Breast epithelium (tissue), 4 donors: Measurements from ENCODE around the gene PLEKHM1. TPM values are rescaled to one million over a fixed set of nuclear protein-coding genes. Genes with fewer than 3 reads are reported as not detected.

Experiments
- DNase-seq, 2 donors: peaks; one replicate each; pipeline ENCODE4 v3.0.0-alpha.2; 2019; ENCODE audit warnings: low spot score in 2 of 2
- H3K27ac ChIP-seq, 2 donors: fragments of 200-600 bp; sonication (generic) in 1 of 2; one replicate each; pipeline ENCODE4 v1.5.1; 2016 to 2019; ENCODE audit warnings: mild to moderate bottlenecking in 1 of 2
- H3K27me3 ChIP-seq, 2 donors: fragments of 200-600 bp; sonication (generic) in 1 of 2; one replicate each; pipeline versions ENCODE4 v1.5.1 to v1.6.0; 2017 to 2019; ENCODE audit warnings: control low read depth in 1 of 2, mild to moderate bottlenecking in 1 of 2
- H3K36me3 ChIP-seq: fragments of 200-600 bp; one replicate; pipeline ENCODE4 v1.5.1; 2019
- H3K4me1 ChIP-seq, 2 donors: fragments of 200-600 bp; sonication (generic); one replicate each; pipeline ENCODE4 v1.5.1; 2016 to 2019; ENCODE audit warnings: control low read depth in 1 of 2
- H3K4me3 ChIP-seq, 3 donors: fragments of 200-600 bp; sonication (generic); 1 replicate in 2 of 3; 2 replicates in 1 of 3; pipeline ENCODE4 v1.5.1; 2016 to 2019; ENCODE audit warnings: mild to moderate bottlenecking in 3 of 3, moderate library complexity in 2 of 3
- H3K9me3 ChIP-seq, 2 donors: fragments of 200-600 bp; sonication (generic) in 1 of 2; one replicate each; pipeline ENCODE4 v1.5.1; 2016 to 2019; ENCODE audit warnings: control low read depth in 1 of 2
- CTCF ChIP-seq, 3 donors: fragments of 450-650 bp; IDR thresholded peaks; one replicate each; pipeline ENCODE4 v1.5.1; 2016 to 2017; ENCODE audit warnings: antibody characterized with exemption in 3 of 3, mild to moderate bottlenecking in 3 of 3, moderate library complexity in 3 of 3
- POLR2A ChIP-seq: fragments of 450-650 bp; IDR thresholded peaks from one replicate; pipeline ENCODE4 v1.6.1; 2016; ENCODE audit warnings: antibody characterized with exemption, mild to moderate bottlenecking, moderate library complexity
- POLR2AphosphoS5 ChIP-seq, 3 donors: sonication (generic); formaldehyde crosslinking; IDR thresholded peaks; one replicate each; pipeline ENCODE4 v1.6.1; 2017; ENCODE audit warnings: antibody characterized with exemption in 3 of 3
- intact Hi-C: fragments of 100-400 bp; cut with DNase I; formaldehyde crosslinking; loops from one replicate; pipeline ENCODE4 v1.15.1; 2023; ENCODE audit warnings: low total_unique reads
- total RNA-seq, 3 donors: library from RNA; depleted of rRNA; stranded (reverse); fragments of >200 nt; gene quantifications; one replicate each; pipeline ENCODE4 v1.1.0, GENCODE V29; 2016

The PLEKHM1 gene
- total RNA-seq, 3 donors from 2014 or later = 31.5 to 49.0 (median 36.9) TPM

DNA sequence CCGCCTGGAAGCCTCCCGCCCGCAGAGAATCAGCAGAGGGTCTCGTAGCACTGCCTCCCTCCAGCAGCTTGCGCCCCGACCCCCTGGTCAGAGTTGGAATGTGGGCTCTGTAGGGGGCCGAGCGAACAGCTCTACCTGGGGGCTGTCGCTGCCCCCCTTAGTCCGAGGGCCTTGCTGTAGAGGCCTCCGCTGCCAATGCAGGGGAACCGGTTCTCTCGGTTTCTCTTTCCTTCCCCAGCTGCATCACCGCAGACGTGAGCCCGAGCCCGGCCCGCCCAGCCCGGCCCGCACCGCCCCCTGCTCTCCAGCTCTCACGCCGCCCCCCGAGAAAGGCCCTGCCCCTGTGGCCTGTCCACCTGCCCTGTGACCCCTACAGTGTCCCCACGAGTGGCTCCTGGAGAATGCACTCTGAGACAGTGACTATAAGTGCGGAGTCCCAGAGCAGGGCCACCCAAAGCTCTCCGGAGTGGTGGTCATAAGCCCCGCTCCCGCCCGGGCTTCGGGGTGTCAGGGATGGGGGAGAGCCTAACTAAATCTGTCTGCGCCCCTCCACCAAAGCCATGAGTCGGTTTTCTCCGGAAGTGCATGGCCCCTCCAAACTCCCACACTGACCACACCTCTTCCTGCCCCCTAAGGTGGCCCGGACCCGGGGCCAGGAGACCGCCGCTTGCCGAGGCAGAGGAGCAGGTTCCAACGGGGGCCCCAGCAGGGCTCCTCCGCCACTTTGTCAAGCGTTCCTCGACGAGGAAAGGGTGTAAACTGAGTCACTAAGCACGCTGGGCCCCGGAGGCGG, 59.6 kb downstream of the PLEKHM1 start:
- Histone ChIP-seq H3K27ac (peak overlapping the region; percentile 80 to 86), H3K27me3 (no peaks in the 10 kb centered on the region), H3K36me3 (no peaks in the 10 kb centered on the region), H3K9me3 (no peaks in the 10 kb centered on the region), H3K4me1 (peaks cover 0 to 9% of the 10 kb centered on the region in 2 donors), H3K4me3 (peak overlapping the region; percentile 54 to 86 (median 64))
- TF ChIP-seq CTCF (IDR thresholded peaks at IDR 0.05) (no peak), POLR2A (no peak), POLR2AphosphoS5 (IDR thresholded peaks at IDR 0.05) (no peak)
- intact Hi-C loops = no loop called here
- DNase-seq = peak; percentile 74 to 84

DNA sequence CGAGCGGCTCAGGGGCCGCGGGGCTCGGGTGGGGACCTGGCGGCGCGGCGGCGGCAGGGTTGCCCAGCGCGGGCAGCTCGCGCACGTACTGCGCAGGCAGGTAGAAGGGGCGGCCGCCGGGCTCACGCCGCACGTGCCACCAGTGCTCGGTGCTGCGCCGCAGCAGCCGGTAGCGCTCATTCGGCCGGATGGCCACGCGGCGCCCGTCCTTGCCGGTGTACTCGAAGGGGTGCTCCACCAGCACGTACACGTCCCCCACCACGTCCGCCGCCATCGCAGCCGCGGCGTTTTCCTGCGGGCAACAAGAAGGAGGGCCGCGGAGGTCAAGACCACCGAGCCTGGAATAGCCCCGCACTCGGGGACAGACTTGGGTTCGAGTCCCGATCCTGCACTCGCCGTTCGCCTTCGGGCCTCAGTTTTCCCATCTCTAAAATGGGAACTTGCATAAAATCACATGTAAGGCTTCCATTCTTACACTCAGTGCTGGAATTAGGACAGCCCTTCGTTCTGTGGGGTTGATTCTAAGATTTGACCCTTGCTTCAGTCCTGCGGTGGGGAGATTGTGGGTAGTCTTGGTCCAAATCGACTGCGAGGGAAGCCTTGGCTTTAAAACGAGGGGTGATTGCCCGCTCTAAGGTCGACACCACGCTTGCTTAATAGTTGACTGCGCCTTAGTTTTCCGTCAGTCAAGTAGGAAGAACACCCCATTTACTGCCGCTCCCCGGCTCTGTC, 60.3 kb downstream of the PLEKHM1 start:
- Histone ChIP-seq H3K9me3 (no peaks in the 10 kb centered on the region), H3K36me3 (no peaks in the 10 kb centered on the region), H3K27me3 (no peaks in the 10 kb centered on the region), H3K4me3 (peak overlapping the region; percentile 54 to 86 (median 64)), H3K27ac (peak overlapping the region; percentile 80 to 86), H3K4me1 (peaks cover 3 to 9% of the 10 kb centered on the region in 2 donors)
- intact Hi-C loops = no loop called here
- no peak for TF ChIP-seq CTCF (IDR thresholded peaks at IDR 0.05)
- no peak for TF ChIP-seq POLR2AphosphoS5 (IDR thresholded peaks at IDR 0.05)
- TF ChIP-seq POLR2A = no peak
- no peak for DNase-seq

DNA sequence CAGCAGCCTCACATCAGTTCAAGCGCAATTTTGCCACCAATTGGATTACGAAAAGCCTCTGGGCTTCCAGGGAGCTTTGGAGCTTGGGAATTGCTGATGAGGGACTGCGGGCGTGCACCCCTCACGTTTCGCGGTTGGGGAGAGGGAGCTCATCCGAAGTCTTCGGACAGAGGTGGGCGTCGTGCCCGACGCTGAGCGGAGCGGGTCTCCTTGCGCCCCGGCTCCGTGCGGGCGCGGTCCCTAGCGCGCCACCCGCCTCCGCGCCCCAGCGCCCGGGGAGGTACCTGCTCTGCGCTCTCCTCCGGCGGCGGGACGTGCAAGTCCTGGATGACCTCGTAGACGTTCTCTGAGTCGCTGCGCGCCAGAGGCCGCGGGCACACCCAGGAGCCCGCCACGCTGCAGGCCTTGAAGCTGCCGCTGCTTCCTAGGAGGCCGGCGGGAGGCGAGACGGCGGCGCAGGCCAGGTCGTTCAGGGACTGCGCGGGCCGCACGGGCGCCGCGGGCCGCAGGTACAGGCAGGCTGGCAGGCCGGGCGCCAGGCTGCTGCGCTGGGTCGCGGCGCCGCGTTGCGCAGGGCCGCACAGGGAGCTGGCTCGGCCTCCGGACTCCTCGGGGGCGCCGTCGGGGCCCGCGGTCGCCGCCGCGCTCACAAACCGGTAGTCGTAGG, 61.0 kb downstream of the PLEKHM1 start:
- no peak for TF ChIP-seq POLR2A
- TF ChIP-seq CTCF (IDR thresholded peaks at IDR 0.05) = no peak
- TF ChIP-seq POLR2AphosphoS5 (IDR thresholded peaks at IDR 0.05) = no peak
- H3K36me3 ChIP-seq = no peaks in the 10 kb centered on the region
- peaks cover 6 to 9% of the 10 kb centered on the region in 2 donors for H3K4me1 ChIP-seq
- no peaks in the 10 kb centered on the region for H3K27me3 ChIP-seq
- intact Hi-C loops = no loop called here
- H3K27ac ChIP-seq = no peak overlapping the region
- no peak for DNase-seq
- no peaks in the 10 kb centered on the region for H3K9me3 ChIP-seq
- H3K4me3 ChIP-seq = peak overlapping the region in 1 of 3 donors; percentile 0

DNA sequence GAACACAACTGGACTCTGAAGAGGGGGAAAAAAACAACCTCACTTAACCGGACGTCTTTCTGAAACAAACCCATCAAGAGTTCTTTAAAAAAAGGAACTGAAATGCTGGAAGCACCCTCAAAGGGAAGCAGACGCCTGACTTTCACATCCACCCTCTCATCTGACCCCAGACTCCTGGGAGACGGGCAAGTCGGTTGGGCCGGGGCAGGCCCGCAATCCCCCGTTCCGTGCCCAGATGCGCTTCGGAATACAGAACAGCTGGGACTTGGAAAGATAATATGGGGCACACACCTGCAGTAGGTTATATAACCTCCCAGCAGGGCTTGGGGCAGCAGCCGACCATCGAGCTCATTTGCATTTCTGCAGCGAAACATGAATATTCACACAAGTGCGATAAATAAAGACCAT, 61.6 kb downstream of the PLEKHM1 start:
- no peak overlapping the region for H3K4me3 ChIP-seq
- no peak for DNase-seq
- H3K27me3 ChIP-seq = no peaks in the 10 kb centered on the region
- intact Hi-C loops = no loop called here
- no peak overlapping the region for H3K27ac ChIP-seq
- H3K9me3 ChIP-seq = no peaks in the 10 kb centered on the region
- H3K4me1 ChIP-seq = peaks cover 6 to 9% of the 10 kb centered on the region in 2 donors
- no peak for TF ChIP-seq POLR2A
- TF ChIP-seq CTCF (IDR thresholded peaks at IDR 0.05) = no peak
- no peak for TF ChIP-seq POLR2AphosphoS5 (IDR thresholded peaks at IDR 0.05)
- H3K36me3 ChIP-seq = no peaks in the 10 kb centered on the region
